Measurements from ENCODE around the gene TUBA3E.
"Not testable (repeated sequence)": the region's sequence is repeated elsewhere in the genome, so short reads cannot be mapped to it uniquely, and the experiment has no call there.

- TF ChIP-seq CTCF, POLR2A, POLR2AphosphoS5 (IDR thresholded peaks at IDR 0.05): not testable (repeated sequence)
Observed at GRCh38 chr2:130154423-130154770, 43.8 kb downstream of the TUBA3E start.
